K562 (cell line): Measurements from ENCODE around the gene SCAF11. TPM values are rescaled to one million over a fixed set of nuclear protein-coding genes. Genes with fewer than 3 reads are reported as not detected.

Experiments used
- ARID1B ChIP-seq: fragments of 450-650 bp; IDR thresholded peaks from 2 replicates; pipeline ENCODE4 v1.6.1; 2016; ENCODE audit warnings: antibody characterized with exemption, mild to moderate bottlenecking, inconsistent platforms
- ARNT ChIP-seq, 2 experiments: fragments of 450-650 bp; IDR thresholded peaks; 2 replicates each; pipeline ENCODE4 v1.6.1; 2016; ENCODE audit warnings: mild to moderate bottlenecking in 1 of 2
- FOXK2 ChIP-seq, 2 experiments: fragments of 450-650 bp; IDR thresholded peaks in 1 of 2; conservative IDR thresholded peaks in 1 of 2; 2 replicates each; pipeline ENCODE4 v1.6.1; 2016; ENCODE audit warnings: low read depth in 2 of 2, mild to moderate bottlenecking in 1 of 2
- NELFE ChIP-seq: IDR thresholded peaks from 2 replicates; pipeline ENCODE4 v1.6.1; 2011; ENCODE audit warnings: mild to moderate bottlenecking; ENCODE audit not compliant: insufficient read depth, insufficient read length
- NFATC3 ChIP-seq: fragments of 450-650 bp; IDR thresholded peaks from 2 replicates; pipeline ENCODE4 v1.6.1; 2017; ENCODE audit warnings: mild to moderate bottlenecking
- NFIC ChIP-seq: fragments of 450-650 bp; IDR thresholded peaks from 2 replicates; pipeline ENCODE4 v1.6.1; 2017; ENCODE audit warnings: mild to moderate bottlenecking, inconsistent platforms
- TAL1 ChIP-seq: fragments of 450-650 bp; IDR thresholded peaks from 2 replicates; pipeline ENCODE4 v1.6.1; 2016; ENCODE audit warnings: mild to moderate bottlenecking
- TARDBP ChIP-seq: fragments of 450-650 bp; IDR thresholded peaks from 2 replicates; pipeline ENCODE4 v1.6.1; 2016
- ZFP36 ChIP-seq: fragments of 150-350 bp; IDR thresholded peaks from 2 replicates; pipeline ENCODE4 v1.6.1; 2018; ENCODE audit warnings: low read length, low read depth; ENCODE audit not compliant: partially characterized antibody
- ZNF133 ChIP-seq: fragments of 250-450 bp; sonication (Bioruptor Pico); IDR thresholded peaks from 2 replicates; pipeline ENCODE4 v1.4.0; 2020; ENCODE audit warnings: mild to moderate bottlenecking
- polyA plus RNA-seq, 8 experiments: library from polyadenylated mRNA; depleted of rRNA in 4 of 8; stranded (reverse) in 5 of 8; unstranded in 3 of 8; fragments of >200 nt; fragmentation: Nextera tagmentation in 2 of 8; fragmentation: Illumina TruSeq in 1 of 8; extraction: Ambion mirVana in 2 of 8; extraction: Trizol in 1 of 8; gene quantifications; 2 replicates each; pipeline versions ENCODE4 v1.2.1 to v1.2.3, GENCODE V29; 2011 to 2014; ENCODE audit warnings: inconsistent platforms in 1 of 8, missing spikeins in 1 of 8
- total RNA-seq, 7 experiments: library from RNA; depleted of rRNA in 6 of 7; stranded (reverse); fragments of >200 nt in 6 of 7; fragmentation: Illumina TruSeq in 2 of 7; extraction: Trizol in 2 of 7; gene quantifications; 2 replicates each; pipeline versions ENCODE4 v1.2.1 to v1.2.3, GENCODE V29; 2011 to 2021; ENCODE audit warnings: low replicate concordance in 1 of 7
- TF ChIP-seq, protein P1 (sequence below): fragments of 450-650 bp; IDR thresholded peaks from 2 replicates; pipeline ENCODE4 v1.6.1; 2016; ENCODE audit warnings: low read depth
- TF ChIP-seq, protein P2 (sequence below): fragments of 450-650 bp; IDR thresholded peaks from 2 replicates; pipeline ENCODE4 v1.7.0; 2016; ENCODE audit warnings: borderline replicate concordance
- TF ChIP-seq, protein P3 (sequence below): fragments of 250-450 bp; sonication (Bioruptor Pico); IDR thresholded peaks from 2 replicates; pipeline ENCODE4 v1.8.0; 2022; ENCODE audit warnings: inconsistent platforms, mild to moderate bottlenecking, moderate library complexity, borderline replicate concordance

The SCAF11 gene
- total and polyA plus RNA-seq, 9 of the 15 experiments (the other 6 are each of a cell fraction or from before 2014, with no cell fraction given) = 30.4 to 119 (median 80.0) TPM

DNA sequence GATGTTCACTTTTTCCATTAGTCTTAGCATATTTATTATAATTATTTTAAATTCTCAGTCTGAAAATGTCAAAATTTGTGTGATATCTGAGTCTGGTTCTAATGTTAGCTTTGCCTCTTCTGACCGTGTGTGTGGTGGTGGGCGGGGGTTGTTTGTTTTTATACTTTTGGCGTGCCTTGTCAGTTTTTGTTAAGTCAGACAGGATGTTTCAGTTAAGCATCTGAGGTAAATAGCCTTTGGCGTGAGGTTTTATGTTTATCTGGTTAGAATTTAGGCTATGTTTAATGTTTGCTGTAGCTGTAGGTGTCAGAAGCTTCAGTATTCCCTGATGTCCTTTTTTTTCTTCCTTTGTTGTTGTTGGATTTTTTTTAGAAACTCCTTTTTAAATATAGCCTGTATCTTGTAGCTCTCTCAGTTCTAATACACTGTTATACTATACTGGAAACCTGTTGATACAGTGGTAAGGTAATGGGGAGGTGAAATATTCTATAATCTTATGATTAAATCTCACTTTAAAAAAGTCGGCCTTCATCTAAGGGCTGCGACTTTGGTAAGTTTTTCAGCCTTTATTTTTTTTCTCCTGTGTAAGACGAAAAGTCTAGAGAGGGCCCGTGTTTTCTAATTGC, 111.6 kb downstream of the SCAF11 start (continued):
- TF ChIP-seq, protein P1, sequence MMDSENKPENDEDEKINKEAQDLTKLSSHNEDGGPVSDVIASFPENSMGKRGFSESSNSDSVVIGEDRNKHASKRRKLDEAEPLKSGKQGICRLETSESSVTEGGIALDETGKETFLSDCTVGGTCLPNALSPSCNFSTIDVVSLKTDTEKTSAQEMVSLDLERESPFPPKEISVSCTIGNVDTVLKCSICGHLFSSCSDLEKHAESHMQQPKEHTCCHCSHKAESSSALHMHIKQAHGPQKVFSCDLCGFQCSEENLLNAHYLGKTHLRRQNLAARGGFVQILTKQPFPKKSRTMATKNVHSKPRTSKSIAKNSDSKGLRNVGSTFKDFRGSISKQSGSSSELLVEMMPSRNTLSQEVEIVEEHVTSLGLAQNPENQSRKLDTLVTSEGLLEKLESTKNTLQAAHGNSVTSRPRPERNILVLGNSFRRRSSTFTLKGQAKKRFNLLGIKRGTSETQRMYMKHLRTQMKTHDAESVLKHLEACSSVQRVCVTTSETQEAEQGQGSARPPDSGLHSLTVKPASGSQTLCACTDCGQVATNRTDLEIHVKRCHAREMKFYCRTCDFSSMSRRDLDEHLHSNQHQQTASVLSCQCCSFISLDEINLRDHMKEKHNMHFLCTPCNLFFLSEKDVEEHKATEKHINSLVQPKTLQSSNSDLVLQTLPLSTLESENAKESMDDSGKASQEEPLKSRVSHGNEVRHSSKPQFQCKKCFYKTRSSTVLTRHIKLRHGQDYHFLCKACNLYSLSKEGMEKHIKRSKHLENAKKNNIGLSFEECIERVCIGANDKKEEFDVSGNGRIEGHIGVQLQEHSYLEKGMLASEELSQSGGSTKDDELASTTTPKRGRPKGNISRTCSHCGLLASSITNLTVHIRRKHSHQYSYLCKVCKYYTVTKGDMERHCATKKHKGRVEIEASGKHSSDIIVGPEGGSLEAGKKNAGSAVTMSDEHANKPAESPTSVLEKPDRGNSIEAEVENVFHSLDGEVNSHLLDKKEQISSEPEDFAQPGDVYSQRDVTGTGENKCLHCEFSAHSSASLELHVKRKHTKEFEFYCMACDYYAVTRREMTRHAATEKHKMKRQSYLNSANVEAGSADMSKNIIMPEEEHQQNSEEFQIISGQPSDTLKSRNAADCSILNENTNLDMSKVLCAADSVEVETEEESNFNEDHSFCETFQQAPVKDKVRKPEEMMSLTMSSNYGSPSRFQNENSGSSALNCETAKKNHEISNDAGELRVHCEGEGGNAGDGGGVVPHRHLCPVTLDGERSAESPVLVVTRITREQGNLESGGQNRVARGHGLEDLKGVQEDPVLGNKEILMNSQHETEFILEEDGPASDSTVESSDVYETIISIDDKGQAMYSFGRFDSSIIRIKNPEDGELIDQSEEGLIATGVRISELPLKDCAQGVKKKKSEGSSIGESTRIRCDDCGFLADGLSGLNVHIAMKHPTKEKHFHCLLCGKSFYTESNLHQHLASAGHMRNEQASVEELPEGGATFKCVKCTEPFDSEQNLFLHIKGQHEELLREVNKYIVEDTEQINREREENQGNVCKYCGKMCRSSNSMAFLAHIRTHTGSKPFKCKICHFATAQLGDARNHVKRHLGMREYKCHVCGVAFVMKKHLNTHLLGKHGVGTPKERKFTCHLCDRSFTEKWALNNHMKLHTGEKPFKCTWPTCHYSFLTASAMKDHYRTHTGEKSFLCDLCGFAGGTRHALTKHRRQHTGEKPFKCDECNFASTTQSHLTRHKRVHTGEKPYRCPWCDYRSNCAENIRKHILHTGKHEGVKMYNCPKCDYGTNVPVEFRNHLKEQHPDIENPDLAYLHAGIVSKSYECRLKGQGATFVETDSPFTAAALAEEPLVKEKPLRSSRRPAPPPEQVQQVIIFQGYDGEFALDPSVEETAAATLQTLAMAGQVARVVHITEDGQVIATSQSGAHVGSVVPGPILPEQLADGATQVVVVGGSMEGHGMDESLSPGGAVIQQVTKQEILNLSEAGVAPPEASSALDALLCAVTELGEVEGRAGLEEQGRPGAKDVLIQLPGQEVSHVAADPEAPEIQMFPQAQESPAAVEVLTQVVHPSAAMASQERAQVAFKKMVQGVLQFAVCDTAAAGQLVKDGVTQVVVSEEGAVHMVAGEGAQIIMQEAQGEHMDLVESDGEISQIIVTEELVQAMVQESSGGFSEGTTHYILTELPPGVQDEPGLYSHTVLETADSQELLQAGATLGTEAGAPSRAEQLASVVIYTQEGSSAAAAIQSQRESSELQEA = peak; percentile 46; the same call in 1 of the 2 replicates
- TF ChIP-seq ZNF133 (CRISPR knock-in tag) = no peak
- 0 out of 4 replicates have a peak, but pooled peaks of 1 of the 2 experiments have one; percentile 13 for TF ChIP-seq ARNT (IDR thresholded peaks at IDR 0.05)
- peak; percentile 26 for TF ChIP-seq ZFP36
- TF ChIP-seq, protein P2, sequence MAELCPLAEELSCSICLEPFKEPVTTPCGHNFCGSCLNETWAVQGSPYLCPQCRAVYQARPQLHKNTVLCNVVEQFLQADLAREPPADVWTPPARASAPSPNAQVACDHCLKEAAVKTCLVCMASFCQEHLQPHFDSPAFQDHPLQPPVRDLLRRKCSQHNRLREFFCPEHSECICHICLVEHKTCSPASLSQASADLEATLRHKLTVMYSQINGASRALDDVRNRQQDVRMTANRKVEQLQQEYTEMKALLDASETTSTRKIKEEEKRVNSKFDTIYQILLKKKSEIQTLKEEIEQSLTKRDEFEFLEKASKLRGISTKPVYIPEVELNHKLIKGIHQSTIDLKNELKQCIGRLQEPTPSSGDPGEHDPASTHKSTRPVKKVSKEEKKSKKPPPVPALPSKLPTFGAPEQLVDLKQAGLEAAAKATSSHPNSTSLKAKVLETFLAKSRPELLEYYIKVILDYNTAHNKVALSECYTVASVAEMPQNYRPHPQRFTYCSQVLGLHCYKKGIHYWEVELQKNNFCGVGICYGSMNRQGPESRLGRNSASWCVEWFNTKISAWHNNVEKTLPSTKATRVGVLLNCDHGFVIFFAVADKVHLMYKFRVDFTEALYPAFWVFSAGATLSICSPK = no peak
- TF ChIP-seq NFATC3 = no peak
- TF ChIP-seq NFIC = 0 out of 2 replicates have a peak, but pooled peaks have one; percentile 1
- no peak for TF ChIP-seq TARDBP
- TF ChIP-seq ARID1B = peak; percentile 59; the same call in 1 of the 2 replicates
- TF ChIP-seq FOXK2 (conservative IDR thresholded peaks at IDR 0.05 in 1 of 2, IDR thresholded peaks at IDR 0.05 in 1 of 2; ENCODE audit: low read depth in 2 of 2) = peak; percentile 19 to 48; a peak in 1 of 4 replicates
- TF ChIP-seq, protein P3, sequence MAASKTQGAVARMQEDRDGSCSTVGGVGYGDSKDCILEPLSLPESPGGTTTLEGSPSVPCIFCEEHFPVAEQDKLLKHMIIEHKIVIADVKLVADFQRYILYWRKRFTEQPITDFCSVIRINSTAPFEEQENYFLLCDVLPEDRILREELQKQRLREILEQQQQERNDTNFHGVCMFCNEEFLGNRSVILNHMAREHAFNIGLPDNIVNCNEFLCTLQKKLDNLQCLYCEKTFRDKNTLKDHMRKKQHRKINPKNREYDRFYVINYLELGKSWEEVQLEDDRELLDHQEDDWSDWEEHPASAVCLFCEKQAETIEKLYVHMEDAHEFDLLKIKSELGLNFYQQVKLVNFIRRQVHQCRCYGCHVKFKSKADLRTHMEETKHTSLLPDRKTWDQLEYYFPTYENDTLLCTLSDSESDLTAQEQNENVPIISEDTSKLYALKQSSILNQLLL = no peak
- no peak for TF ChIP-seq TAL1
- no peak for TF ChIP-seq NELFE
